ENCODE measurements around the gene ABCC1.
"Not testable (repeated sequence)": the region's sequence is repeated elsewhere in the genome, so short reads cannot be mapped to it uniquely, and the experiment has no call there.

The ABCC1 gene

GRCh38 chr16:16151315-16151714, 201.9 kb downstream of the ABCC1 start:
- H3K4me3 ChIP-seq (ENCODE audit: insufficient read length, low read depth), result no peak overlapping the region
- no peaks in the 10 kb centered on the region for H3K27me3 ChIP-seq (ENCODE audit: insufficient read depth, insufficient read length)
- H3K36me3 ChIP-seq (ENCODE audit: insufficient read depth, insufficient read length, low read length), result peaks cover 6% of the 10 kb centered on the region
- TF ChIP-seq ZNF274 (IDR thresholded peaks at IDR 0.05; ENCODE audit: low read depth, low read length) (no peak), YY1 (IDR thresholded peaks at IDR 0.05; ENCODE audit: insufficient read depth, insufficient read length) (no peak), SUZ12 (IDR thresholded peaks at IDR 0.05; ENCODE audit: extremely low read depth, insufficient read depth, insufficient read length) (no peak)
- H3K4me1 ChIP-seq (ENCODE audit: insufficient read depth, insufficient read length), result peaks cover 11% of the 10 kb centered on the region
- H3K9me3 ChIP-seq (ENCODE audit: insufficient read depth, low read length), result no peaks in the 10 kb centered on the region
- no peak for DNase-seq (ENCODE audit: low read depth, low spot score)
- no peak overlapping the region for H3K9ac ChIP-seq (ENCODE audit: insufficient read length, low read depth)

DNA sequence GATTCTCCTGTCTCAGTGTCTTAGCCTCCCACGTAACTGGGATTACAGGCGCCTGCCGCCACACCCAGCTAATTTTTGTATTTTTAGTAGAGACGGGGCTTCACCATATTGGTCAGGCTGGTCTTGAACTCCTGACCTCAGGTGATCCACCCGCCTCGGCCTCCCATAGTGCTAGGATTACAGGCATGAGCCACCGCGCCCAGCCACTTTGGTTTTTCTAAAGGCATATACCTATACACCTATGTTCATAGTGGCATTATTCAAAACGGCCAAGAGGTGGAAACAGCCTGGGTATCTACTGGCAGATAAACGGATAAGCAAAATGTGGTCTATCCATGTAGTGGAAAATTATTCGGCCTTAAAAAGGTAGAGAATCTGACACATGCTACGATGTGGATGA, 203.6 kb downstream of the ABCC1 start:
- not testable (repeated sequence) for H3K9me3 ChIP-seq (ENCODE audit: insufficient read depth, low read length); H3K36me3 ChIP-seq (ENCODE audit: insufficient read depth, insufficient read length, low read length); H3K9ac ChIP-seq (ENCODE audit: insufficient read length, low read depth); DNase-seq (ENCODE audit: low read depth, low spot score); H3K4me3 ChIP-seq (ENCODE audit: insufficient read length, low read depth); H3K27me3 ChIP-seq (ENCODE audit: insufficient read depth, insufficient read length); H3K4me1 ChIP-seq (ENCODE audit: insufficient read depth, insufficient read length)

DNA sequence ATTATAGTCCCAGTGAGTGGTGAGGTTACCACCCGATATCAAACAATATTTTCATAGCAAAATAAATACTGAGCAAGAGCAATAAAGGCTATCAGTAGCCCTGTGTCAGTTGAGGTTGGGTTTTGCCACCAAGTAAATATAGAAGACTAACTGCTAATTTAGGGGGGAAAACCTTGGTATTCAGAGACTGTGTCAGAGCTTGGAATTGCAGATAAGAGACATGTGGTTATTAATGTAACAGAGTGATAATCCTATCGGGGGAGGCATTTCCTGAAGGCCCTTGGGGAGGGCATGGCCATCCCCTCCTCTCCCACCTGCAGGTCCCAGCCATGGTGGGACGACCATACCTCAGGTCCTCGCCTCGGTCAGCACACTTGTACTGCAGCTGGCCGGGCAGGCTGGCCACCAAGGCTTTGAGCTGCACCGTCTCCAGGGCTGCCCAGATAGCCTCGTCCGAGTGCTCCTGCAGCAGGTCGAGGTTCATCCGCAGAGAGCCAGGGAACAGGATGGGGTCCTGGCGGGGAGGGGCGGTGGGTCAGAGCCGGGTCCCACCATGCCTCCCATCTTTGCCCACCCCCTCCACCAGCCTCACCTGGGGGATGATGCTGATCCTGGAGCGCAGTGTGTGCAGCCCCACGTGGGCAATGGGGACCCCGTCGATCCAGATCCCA, 205.0 kb downstream of the ABCC1 start:
- H3K4me3 ChIP-seq (ENCODE audit: insufficient read length, low read depth), result no peak overlapping the region
- peaks cover 8% of the 10 kb centered on the region for H3K4me1 ChIP-seq (ENCODE audit: insufficient read depth, insufficient read length)
- H3K9ac ChIP-seq (ENCODE audit: insufficient read length, low read depth), result no peak overlapping the region
- H3K36me3 ChIP-seq (ENCODE audit: insufficient read depth, insufficient read length, low read length), result peaks cover 3% of the 10 kb centered on the region
- DNase-seq (ENCODE audit: low read depth, low spot score), result no peak
- TF ChIP-seq SUZ12 (IDR thresholded peaks at IDR 0.05; ENCODE audit: extremely low read depth, insufficient read depth, insufficient read length), result no peak
- no peak for TF ChIP-seq YY1 (IDR thresholded peaks at IDR 0.05; ENCODE audit: insufficient read depth, insufficient read length)
- TF ChIP-seq ZNF274 (IDR thresholded peaks at IDR 0.05; ENCODE audit: low read depth, low read length), result no peak
- H3K27me3 ChIP-seq (ENCODE audit: insufficient read depth, insufficient read length), result no peaks in the 10 kb centered on the region
- H3K9me3 ChIP-seq (ENCODE audit: insufficient read depth, low read length), result peaks cover 23% of the 10 kb centered on the region

DNA sequence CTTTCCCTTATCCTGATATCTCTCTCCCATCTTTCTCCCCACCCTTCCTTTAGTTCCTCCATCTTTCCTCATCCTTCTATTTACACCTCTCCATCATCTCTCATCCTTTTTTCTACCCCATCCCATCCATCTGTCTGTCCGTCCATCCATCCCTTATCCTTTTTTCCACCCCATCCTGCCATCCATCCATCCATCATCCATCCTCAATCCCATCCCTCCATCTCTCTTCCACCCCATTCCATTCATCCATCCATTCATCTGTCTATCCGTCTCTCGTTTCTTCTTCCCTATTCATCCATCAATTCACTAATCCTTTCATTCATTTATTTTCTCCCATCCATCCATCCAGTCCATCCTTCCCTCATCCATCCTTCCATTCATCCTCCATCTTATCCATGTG, 205.8 kb downstream of the ABCC1 start:
- Histone ChIP-seq H3K36me3 (ENCODE audit: insufficient read depth, insufficient read length, low read length) (peaks cover 3% of the 10 kb centered on the region), H3K4me1 (ENCODE audit: insufficient read depth, insufficient read length) (peaks cover 4% of the 10 kb centered on the region), H3K9me3 (ENCODE audit: insufficient read depth, low read length) (peaks cover 32% of the 10 kb centered on the region), H3K9ac (ENCODE audit: insufficient read length, low read depth) (no peak overlapping the region), H3K27me3 (ENCODE audit: insufficient read depth, insufficient read length) (no peaks in the 10 kb centered on the region), H3K4me3 (ENCODE audit: insufficient read length, low read depth) (no peak overlapping the region)
- no peak for DNase-seq (ENCODE audit: low read depth, low spot score)
- TF ChIP-seq SUZ12 (IDR thresholded peaks at IDR 0.05; ENCODE audit: extremely low read depth, insufficient read depth, insufficient read length) (no peak), YY1 (IDR thresholded peaks at IDR 0.05; ENCODE audit: insufficient read depth, insufficient read length) (no peak), ZNF274 (IDR thresholded peaks at IDR 0.05; ENCODE audit: low read depth, low read length) (no peak)

GRCh38 chr16:16157166-16157565, 207.8 kb downstream of the ABCC1 start:
- no peak for DNase-seq (ENCODE audit: low read depth, low spot score)
- H3K9ac ChIP-seq (ENCODE audit: insufficient read length, low read depth), result no peak overlapping the region
- H3K36me3 ChIP-seq (ENCODE audit: insufficient read depth, insufficient read length, low read length), result no peaks in the 10 kb centered on the region
- no peaks in the 10 kb centered on the region for H3K4me1 ChIP-seq (ENCODE audit: insufficient read depth, insufficient read length)
- peaks cover 32% of the 10 kb centered on the region for H3K9me3 ChIP-seq (ENCODE audit: insufficient read depth, low read length)
- TF ChIP-seq SUZ12 (IDR thresholded peaks at IDR 0.05; ENCODE audit: extremely low read depth, insufficient read depth, insufficient read length), result no peak
- TF ChIP-seq ZNF274 (IDR thresholded peaks at IDR 0.05; ENCODE audit: low read depth, low read length), result no peak
- no peak for TF ChIP-seq YY1 (IDR thresholded peaks at IDR 0.05; ENCODE audit: insufficient read depth, insufficient read length)
- no peaks in the 10 kb centered on the region for H3K27me3 ChIP-seq (ENCODE audit: insufficient read depth, insufficient read length)
- no peak overlapping the region for H3K4me3 ChIP-seq (ENCODE audit: insufficient read length, low read depth)

DNA sequence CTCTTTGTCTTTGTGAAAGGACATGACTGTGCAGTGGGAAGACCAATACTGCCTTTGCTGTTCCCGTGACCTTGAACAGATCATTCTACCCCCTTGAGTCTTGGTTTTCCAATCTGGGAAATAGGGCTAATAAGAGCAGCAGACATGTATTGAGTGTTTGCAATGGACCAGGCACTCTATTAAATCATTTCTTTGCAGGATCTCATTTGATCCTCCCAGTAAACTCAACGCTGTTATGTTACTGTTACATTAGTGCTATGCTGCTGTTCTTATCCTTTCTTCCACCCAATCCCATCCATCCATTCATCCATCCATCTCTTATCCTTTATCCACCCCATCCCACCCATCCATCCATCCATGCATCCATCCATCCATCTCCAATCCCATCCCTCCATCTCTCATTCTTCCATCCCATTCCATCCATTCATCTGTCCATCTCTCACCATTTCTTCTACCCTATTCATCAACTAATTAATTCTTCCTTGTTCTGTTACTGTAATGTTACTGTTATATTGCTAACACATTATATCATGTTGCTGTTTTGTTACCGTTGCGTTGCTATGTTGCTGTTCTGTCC, 208.8 kb downstream of the ABCC1 start:
- H3K27me3 ChIP-seq (ENCODE audit: insufficient read depth, insufficient read length), result no peaks in the 10 kb centered on the region
- DNase-seq (ENCODE audit: low read depth, low spot score), result no peak
- no peak overlapping the region for H3K9ac ChIP-seq (ENCODE audit: insufficient read length, low read depth)
- H3K4me3 ChIP-seq (ENCODE audit: insufficient read length, low read depth), result no peak overlapping the region
- H3K36me3 ChIP-seq (ENCODE audit: insufficient read depth, insufficient read length, low read length), result no peaks in the 10 kb centered on the region
- TF ChIP-seq YY1 (IDR thresholded peaks at IDR 0.05; ENCODE audit: insufficient read depth, insufficient read length) (no peak), SUZ12 (IDR thresholded peaks at IDR 0.05; ENCODE audit: extremely low read depth, insufficient read depth, insufficient read length) (no peak), ZNF274 (IDR thresholded peaks at IDR 0.05; ENCODE audit: low read depth, low read length) (no peak)
- H3K9me3 ChIP-seq (ENCODE audit: insufficient read depth, low read length), result peaks cover 32% of the 10 kb centered on the region
- H3K4me1 ChIP-seq (ENCODE audit: insufficient read depth, insufficient read length), result no peaks in the 10 kb centered on the region

GRCh38 chr16:16158741-16159374, 209.4 kb downstream of the ABCC1 start:
- no peak for DNase-seq (ENCODE audit: low read depth, low spot score)
- Histone ChIP-seq H3K9me3 (ENCODE audit: insufficient read depth, low read length) (peaks cover 32% of the 10 kb centered on the region), H3K4me1 (ENCODE audit: insufficient read depth, insufficient read length) (no peaks in the 10 kb centered on the region), H3K9ac (ENCODE audit: insufficient read length, low read depth) (no peak overlapping the region), H3K36me3 (ENCODE audit: insufficient read depth, insufficient read length, low read length) (no peaks in the 10 kb centered on the region), H3K27me3 (ENCODE audit: insufficient read depth, insufficient read length) (no peaks in the 10 kb centered on the region), H3K4me3 (ENCODE audit: insufficient read length, low read depth) (no peak overlapping the region)
- TF ChIP-seq ZNF274 (IDR thresholded peaks at IDR 0.05; ENCODE audit: low read depth, low read length) (no peak), YY1 (IDR thresholded peaks at IDR 0.05; ENCODE audit: insufficient read depth, insufficient read length) (no peak), SUZ12 (IDR thresholded peaks at IDR 0.05; ENCODE audit: extremely low read depth, insufficient read depth, insufficient read length) (no peak)

Data from NT2/D1 (cell line).